ENCODE results near the gene HS6ST3.
"Not testable (repeated sequence)": the region's sequence is repeated elsewhere in the genome, so short reads cannot be mapped to it uniquely, and the experiment has no call there.

The HS6ST3 gene

DNA sequence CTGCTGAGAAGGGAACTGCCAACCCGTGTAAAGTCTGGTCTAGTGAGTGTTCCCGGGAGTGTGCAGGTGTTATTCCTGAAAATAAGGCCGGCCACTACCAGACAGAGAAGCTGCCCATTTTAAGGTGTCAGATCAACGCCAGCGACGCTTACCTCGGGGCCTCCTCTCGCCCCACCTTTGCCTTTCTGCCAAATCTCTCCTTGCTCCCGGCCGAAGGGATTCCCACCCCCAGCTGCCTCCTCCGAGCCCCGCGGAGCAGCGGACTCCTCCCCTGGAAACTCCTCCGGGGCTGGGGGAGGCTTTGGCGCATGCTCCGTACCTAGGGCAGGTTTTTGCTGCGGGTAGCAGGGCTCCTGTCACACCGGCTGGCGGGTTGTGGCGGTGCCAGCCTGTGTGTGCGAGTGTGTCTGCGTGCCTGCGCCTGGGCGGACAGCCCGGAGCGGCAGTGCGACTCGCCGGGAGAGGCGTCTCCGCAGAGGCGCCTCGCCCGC is at the start of gene HS6ST3:
Gene HS6ST3, plus strand, starts transcription at position 359 of the 491 bp plus-strand sequence.
- DNase-seq, result no peak

DNA sequence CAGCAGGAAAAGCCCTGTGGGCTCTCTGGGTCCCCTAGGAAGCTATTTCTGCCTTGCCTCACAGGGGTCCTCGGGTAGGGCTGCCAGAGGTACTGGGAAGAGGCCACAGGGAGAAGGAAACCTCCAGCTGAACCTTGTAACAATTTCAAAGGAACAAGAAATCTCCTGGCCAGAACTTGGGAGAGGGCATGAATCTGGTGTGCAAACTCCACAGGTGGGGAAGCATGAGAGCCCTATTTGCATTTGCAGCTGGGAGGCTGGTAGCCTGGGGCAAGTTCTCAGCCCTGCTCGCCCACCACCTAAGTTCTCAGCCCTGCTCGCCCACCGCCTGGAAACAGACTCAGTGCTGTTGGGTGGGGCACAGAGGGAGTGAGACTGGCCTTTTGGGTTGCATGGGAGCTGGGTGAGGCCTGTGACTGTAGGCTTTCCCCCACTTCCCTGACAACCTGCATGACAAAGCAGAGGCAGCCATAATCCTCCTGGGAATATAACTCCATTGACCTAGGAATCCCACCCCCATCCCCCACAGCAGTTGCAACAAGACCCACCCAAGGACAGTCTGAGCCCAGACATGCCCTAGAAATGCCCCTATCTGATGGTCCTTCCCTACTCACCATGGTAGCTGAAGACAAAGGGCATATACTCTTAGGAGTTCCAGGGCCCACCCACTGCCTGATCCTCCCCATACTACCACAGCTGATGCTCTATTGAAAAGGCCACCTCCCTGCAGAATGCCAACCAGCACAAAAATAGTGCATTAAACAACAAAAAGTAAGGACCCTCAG is 48.4 kb upstream of the HS6ST3 start:
- DNase-seq, result no peak

DNA sequence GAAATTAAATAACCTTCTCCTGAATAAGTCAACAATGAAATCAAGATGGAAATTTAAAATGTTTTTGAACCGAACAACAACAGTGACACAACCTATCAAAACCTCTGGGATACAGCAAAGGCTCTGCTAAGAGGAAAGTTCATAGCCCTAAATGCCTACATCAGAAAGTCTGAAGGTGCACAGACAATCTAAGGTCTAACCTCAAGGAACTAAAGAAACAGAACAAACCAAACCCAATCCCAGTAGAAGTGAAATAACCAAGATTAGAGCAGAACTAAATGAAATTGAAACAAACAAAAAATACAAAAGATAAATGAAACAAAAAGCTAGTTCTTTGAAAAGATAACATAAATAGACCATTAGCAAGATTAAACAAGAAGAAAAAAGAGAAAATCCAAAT is 45.7 kb upstream of the HS6ST3 start:
- no peak for DNase-seq

DNA sequence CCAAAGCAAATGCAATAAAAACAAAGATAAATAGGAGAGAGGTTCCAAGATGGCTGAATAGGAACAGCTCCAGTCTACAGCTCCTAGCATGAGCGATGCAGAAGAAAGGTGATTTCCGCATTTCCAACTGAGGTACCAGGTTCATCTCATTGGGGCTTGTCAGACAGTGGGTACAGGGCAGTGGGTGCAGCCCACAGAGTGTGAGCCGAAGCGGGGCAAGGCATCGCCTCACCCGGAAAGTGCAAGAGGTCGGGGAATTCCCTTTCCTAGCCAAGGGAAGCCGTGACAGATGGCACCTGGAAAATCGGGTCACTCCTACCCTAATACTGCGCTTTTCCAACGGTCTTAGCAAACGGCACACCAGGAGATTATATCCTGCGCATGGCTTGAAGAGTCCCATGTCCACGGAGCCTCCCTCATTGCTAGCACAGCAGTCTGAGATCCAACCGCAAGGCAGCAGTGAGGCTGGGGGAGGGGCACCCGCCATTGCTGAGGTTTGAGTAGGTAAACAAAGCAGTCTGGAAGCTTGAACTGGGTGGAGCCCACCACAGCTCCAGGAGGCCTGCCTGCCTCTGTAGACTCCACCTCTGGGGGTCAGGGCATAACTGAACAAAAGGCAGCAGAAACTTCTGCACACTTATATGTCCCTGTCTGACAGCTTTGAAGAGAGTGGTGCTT is 43.3 kb upstream of the HS6ST3 start:
- not testable (repeated sequence) for DNase-seq

DNA sequence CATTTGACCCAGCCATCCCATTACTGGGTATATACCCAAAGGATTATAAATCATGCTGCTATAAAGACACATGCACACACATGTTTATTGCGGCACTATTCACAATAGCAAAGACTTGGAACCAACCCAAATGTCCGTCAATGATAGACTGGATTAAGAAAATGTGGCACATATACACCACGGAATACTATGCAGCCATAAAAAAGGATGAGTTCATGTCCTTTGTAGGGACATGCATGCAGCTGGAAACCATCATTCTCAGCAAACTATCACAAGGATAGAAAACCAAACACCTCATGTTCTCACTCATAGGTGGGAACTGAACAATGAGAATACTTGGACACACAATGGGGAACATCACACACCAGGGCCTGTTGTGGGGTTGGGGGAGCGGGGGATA is 39.0 kb upstream of the HS6ST3 start:
- DNase-seq, result not testable (repeated sequence)

DNA sequence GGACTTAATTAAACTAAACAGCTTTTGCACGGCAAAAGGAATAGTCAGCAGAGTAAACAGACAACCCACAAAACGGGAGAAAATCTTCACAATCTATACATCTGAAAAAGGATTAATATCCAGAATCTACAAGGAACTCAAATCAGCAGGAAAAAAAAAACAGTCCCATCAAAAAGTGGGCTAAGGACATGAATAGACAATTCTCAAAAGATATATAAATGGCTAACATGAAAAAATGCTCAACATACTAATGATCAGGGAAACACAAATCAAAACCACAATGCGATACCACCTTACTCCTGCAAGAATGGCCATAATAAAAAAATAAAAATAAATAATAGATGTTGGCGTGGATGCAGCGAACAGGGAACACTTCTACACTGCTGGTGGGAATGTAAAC is 38.4 kb upstream of the HS6ST3 start:
- DNase-seq, result not testable (repeated sequence)

DNA sequence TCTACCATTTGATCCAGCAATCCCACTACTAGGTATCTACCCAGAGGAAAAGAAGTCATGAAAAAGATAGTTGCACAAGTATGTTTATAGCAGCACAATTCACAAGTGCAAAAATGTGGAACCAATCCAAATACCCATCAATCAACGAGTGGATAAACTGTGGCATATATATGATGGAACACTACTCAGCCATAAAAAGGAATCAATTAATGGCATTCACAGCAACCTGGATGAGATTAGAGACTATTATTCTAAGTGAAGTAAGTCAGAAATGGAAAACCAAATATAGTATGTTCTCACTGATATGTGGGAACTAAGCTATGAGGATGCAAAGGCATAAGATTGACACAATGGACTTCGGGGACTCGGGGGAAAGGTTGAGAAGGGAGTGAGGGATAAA is 38.0 kb upstream of the HS6ST3 start:
- not testable (repeated sequence) for DNase-seq

DNA sequence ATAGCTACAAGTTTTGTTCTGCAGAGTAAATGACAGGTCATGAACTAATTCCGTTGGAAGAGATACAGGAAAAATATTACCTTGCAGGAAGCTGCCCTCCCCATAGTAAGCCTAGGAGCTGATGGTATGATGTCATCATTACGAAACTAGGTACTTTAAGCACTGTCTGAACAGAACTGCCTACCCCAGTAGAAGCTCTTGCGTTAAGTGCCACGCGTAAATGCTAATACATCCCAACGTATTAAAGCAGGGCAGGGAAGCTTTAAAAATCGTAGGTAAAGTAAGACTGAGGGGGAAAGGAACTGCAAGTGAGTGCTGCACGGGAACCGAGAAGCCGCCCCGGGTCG is 37.3 kb upstream of the HS6ST3 start:
- peak; percentile 2 for DNase-seq

DNA sequence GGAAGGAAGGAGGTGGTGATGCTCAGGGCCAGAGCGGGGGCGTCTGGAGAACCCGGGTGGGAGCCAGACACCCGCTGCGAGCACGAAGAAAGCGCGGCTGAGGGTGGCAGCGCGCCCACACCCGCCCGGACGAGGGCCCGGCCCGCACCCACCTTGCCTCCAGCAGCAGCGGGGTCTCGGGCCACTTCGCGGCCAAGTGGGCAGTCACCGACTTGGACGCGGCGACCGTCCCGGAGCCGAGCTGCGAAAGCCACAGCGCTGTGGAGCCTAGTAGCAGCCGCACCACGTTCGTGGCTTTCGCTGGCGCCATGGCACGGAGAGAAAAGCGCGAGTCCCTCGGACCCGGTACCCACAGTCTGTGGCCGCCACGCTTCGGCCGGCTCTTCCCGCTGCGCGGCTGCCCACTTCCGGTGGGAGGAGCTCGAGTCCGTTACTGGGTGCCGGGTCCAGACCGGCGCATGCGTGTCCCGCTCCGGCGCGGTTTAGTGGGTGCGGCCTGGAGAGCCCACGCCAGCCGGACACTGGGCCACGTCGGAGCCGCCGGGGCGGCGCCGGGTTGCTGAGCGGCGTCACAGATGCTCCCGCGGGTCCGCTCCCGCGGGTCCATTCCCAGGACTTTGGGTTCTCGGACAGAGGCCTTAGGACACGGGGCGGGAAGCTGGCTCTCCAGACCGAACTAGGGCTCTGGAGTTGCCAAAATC is 36.8 kb upstream of the HS6ST3 start, which contains the start of gene UGGT2:
Gene UGGT2, minus strand, starts transcription at position 399 of the 701 bp plus-strand sequence. Its CDS starts 89 bp downstream, at position 310.
- peak; percentile 19 for DNase-seq

DNA sequence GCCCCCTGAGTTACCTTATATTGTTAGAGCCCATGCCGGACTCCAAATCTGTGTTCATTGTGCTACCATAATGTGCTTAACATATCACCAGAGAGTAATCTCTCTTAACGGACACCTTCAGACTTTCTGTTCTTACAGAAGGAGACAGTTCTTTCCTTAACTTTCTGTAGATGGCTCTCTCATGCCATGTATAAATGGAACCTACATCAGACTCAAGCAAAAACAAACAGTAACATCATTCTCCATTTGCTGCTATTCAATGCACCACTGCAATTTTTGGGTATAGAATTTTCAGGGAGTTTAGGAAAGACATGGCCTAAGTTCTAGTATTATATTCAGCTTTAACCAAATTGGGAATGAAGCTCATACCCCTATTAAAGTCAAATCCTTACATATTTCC is 24.1 kb upstream of the HS6ST3 start:
- DNase-seq, result no peak

DNA sequence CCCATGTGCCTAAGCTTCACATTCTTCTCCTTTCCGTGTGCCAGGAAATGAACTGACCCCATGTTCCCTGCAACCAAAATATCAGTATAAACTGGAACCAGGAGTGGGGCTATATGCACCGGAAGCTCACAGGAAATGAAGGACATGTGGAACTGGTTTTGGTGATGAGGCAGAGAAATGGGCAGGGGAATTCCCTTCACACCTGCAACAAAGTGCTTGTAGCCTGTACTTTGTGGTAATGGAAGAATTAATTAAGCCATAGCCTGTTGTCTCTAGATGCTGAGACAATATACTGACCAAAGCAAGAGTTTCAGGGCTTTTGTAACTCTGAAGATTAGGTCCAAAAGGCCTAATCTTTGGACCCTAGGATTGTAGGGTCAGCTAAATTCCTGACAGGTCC is 21.2 kb upstream of the HS6ST3 start:
- DNase-seq, result no peak

DNA sequence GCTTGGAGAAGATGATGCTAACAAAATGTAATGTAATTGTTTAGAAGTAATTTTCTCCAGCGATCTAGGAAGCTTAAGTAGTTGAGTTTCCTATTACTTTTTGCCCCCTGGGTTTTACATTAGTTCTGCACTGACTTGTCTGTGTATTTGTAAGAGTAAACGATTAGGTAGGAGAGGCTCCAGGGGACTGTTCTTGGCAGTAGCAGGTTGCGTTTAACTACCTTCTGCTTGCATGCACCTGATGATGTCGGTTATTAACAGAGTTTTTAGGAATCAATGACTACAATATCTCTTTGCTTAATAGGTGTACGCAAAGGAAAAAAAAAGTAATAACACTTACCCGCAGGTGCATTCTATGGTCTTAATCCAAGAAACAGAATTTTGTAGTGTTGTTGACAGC is 18.4 kb upstream of the HS6ST3 start:
- no peak for DNase-seq

DNA sequence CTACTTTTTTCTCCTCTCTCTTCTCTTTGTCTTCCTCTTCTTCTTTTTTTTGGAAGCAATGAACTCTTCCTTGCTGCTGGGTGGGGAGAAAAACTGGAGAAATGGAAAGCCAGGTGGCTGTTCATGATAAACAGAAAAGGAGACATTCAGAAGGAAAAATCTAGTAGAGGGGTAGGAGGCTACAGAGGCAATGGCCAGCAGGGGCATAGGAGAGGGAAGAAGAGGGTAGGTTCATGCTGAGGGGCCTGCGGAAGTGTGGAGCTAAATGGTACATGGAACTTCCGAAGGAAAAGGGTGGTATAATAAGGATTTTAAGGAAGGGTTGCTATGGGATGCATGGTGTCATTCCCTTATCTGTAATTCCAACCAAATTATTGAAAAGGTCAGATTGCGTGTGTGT is 17.5 kb upstream of the HS6ST3 start:
- no peak for DNase-seq

DNA sequence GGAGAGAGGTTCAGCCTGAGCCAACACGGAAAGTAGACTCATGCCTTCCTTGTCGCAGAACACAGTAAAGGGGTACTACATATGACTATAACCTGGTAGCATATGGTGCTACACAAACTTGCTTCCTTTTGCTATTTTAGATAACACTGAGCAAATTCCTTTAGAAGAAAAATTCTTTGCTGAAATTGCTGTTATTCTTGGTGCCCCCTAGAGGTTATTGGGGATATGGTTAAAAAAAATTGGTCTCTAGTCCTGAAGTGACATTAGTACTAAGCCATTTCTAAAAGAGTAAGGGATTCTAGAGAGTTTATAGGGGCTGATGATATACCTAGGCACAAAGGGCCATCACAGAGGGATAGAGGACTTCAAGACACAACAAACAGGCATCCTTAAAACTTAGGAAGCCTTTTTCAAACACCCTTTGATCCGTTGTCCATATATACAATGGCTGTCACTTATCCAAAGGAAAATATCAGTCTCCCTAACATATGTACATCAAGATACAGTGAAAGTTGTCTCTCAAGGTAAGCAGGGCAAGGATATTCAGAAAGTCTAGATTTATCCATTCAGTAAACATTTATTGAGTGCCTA is 13.9 kb upstream of the HS6ST3 start:
- DNase-seq, result no peak

DNA sequence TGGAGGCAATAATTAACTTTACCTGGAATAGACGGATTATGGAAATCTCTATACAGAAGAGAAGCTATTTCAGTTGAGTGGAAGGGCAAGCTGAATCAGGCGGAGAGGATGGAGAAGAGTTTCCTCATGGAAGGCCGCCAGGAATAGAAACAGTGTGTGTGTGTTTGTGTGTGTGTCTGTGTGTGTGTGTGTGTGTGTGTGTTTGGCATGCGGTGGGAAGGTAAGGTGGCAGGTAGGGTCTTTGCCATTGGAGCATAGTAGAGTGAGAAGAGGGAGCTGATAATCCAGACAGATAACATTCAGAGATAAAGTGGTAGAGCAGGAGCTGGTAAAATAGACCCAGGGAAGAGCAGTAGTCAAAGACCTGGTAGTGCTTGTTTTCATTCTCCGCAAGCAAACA is 9.2 kb upstream of the HS6ST3 start:
- DNase-seq, result no peak

DNA sequence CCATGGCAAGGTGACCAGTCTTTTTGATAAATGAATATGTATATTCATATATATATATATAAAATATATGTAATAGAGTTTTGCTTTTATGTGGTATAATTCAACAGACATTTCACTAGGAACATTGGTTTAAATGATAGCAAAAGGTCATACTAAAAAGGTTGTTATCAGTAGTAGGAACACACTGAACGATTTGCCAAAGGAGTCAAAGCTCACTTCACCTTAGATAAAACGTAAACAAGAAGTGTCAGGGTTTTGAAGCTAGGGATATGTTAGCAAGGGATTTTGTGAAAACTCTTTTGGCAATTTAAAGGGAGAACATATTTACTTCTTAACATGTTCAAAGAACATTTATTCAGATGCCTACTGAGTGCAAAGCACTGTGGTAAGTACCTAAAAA is 8.0 kb upstream of the HS6ST3 start:
- DNase-seq, result no peak

DNA sequence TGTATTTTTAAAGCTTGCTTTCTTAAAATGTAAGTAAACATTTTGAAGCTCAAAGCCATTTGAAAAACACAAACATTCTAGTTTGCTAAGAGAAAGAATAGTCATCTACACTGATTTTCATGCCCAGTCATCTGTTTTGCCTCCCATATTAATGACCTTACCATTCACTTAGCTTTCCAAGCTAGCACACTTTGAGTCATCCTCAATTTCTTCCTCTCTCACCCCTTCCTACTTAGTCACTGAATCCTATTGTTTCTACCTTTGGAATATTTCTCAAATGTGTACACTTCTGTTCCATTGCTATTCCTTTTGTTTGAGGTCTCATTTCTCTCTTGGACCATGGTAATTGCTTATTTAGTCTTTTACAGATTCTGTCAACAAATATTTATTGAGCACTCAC is 7.3 kb upstream of the HS6ST3 start:
- no peak for DNase-seq

DNA sequence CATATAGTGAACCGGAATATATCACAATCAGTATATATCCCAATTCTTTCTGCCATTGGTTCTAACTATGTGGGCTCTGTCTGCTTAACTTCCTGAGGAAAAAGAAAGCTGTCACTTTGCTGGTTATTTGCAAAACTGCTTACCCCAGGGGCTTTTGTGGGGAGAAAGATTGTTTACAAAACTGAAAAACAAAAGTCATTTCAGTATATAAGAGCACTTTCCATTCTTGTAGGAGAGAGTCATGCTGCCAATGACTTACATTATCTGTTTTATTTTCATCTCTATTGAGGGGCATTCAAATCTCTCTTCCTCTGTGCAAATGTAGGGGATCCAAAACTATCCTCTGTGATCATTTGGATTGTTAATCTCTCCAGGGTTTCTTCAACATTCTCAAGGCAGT is 3.2 kb upstream of the HS6ST3 start:
- no peak for DNase-seq

DNA sequence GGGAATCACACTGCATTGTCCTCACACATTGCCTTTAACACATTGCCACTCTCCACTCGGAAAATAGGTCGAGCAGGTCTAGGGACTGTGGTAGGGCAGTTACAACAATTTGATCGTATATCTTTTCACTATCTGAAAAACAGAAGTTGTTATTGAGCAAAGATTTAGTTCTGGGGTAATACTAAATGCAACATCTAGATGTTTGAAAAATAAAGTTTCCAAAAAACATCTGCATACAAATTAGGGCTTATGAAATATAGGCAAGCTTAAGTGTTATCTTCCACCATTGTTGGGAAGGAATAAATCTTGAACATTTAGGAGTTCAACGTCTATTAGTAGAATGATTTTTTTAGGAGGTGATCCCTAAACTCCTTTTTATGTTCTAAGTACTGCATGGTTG is 768 bp upstream of the HS6ST3 start:
- DNase-seq, result no peak

DNA sequence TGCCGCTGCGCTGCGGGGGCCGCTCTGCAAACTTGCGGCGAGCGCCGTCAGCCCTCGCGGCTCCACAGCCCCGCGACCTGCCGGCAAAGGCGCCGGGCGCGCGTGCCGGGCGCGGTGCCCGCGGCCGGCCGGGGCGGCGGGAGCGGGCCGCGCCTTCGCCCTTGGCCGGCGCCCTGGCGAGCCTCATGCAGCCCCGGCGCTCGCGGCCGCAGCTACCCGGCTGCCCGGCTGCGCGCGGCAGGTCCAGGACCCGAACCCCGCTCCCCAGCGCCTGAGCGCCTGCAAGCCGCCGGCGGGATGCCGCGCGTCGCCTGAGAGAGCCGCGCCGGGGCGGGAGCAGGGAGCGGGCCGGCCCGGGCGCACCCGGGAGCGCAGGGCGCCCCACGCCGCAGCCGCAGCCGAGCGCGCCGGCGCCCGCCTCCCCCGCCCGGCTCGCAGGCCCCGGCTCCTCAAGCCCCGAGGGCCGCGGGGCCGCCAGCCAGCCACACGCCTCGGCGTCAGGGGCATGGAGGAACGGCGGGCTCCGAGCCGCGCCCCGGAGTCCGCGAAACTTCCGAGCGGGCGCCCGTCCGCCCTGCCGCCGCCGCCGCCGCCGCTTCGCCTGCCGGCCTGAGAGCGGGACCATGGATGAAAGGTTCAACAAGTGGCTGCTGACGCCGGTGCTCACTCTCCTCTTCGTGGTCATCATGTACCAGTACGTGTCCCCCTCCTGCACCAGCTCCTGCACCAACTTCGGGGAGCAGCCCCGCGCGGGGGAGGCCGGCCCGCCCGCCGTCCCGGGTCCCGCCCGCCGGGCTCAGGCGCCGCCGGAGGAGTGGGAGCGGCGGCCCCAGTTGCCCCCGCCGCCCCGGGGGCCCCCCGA is 564 bp downstream of the HS6ST3 start:
- no peak for DNase-seq

DNA sequence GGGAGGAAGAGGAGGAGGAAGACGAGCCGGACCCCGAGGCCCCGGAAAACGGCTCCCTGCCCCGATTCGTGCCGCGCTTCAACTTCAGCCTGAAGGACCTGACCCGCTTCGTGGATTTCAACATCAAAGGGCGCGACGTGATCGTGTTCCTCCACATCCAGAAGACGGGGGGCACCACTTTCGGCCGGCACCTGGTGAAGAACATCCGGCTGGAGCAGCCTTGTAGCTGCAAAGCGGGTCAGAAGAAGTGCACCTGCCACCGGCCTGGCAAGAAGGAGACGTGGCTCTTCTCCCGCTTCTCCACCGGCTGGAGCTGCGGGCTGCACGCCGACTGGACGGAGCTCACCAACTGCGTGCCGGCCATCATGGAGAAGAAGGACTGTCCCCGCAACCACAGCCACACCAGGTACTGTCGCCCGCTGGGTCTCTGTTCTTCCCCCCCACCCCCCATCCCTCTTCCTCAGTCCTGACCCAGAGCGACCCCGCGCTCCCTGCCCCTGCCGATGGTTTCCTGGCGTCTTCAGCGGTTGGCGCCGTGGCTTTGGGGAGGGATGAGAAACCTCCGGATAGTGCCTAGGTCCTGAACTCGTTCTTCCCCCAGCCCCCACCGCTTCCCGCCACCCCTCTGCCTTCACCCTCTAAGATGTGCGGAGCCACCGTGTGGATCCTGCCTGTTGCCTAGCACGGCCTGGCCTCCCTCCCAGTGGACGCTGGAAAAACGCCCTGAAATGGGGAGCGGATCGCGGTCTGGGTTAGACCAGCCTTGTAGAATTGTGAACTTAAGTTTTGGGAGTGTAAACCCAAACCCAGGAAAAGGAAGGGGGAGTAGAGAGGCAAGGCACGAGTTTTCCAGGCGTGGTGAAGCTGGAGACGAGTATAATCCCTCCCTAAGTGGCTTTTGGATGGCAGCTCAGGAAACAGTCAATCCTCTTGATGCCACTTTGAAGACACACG is 1.5 kb downstream of the HS6ST3 start:
- DNase-seq, result peak; percentile 49

Data from NCI-H524 treated with DMSO at 0.1 percent for 48 hours (cell line).